ENCODE measurements around the gene HM13. TPM values are rescaled to one million over a fixed set of nuclear protein-coding genes. Genes with fewer than 3 reads are reported as not detected.

The HM13 gene
- total and polyA plus RNA-seq, 9 of the 15 experiments (the other 6 are each of a cell fraction or from before 2014, with no cell fraction given): 7.7 to 136 (median 74.5) TPM

- no peak for TF ChIP-seq ZNF79 (CRISPR knock-in tag; IDR thresholded peaks at IDR 0.05; ENCODE audit: low read depth)
- TF ChIP-seq ZBTB5 (IDR thresholded peaks at IDR 0.05): no peak
- TF ChIP-seq SUPT5H (IDR thresholded peaks at IDR 0.05): 0 out of 2 replicates have a peak, but pooled peaks have one; percentile 3
- TF ChIP-seq ATF6 (CRISPR knock-in tag; IDR thresholded peaks at IDR 0.05): no peak
- TF ChIP-seq ZNF24 (IDR thresholded peaks at IDR 0.05): no peak
- DNase-seq (ENCODE audit: extremely low read depth in 1 of 4, low spot score in 3 of 4) (no peak), FAIRE-seq (no peak), ATAC-seq (no peak)
- Histone ChIP-seq H4K20me1 (replicated peaks; ENCODE audit: control insufficient read depth, insufficient read depth, low read length) (0 out of 2 replicates have a peak, but pooled peaks cover 5% of the 10 kb centered on the region), H3K36me3 (ENCODE audit: control insufficient read depth, insufficient read depth, low read length) (peaks cover 92% of the 10 kb centered on the region), H3K9me3 (replicated peaks; ENCODE audit: control insufficient read depth, insufficient read depth, low read depth, low read length) (no peaks in the 10 kb centered on the region), H3K79me2 (ENCODE audit: control insufficient read depth, insufficient read depth, low read length) (no peaks in the 10 kb centered on the region; the same call in 2 of the 3 replicates), H3K4me1 (replicated peaks in 1 of 2; ENCODE audit: control insufficient read depth in 2 of 2, insufficient read depth in 2 of 2, low read length in 2 of 2) (peaks cover 25 to 31% of the 10 kb centered on the region in 2 experiments; a peak in 4 of 5 replicates), H3K4me2 (ENCODE audit: insufficient read depth, low read length) (no peak overlapping the region), H3K9me1 (ENCODE audit: control insufficient read depth, insufficient read depth, low read length) (peaks cover 3% of the 10 kb centered on the region), H3K4me3 (no peak overlapping the region), H3K9ac (ENCODE audit: insufficient read depth in 1 of 2, low read depth in 2 of 2, low read length in 2 of 2) (no peak overlapping the region; a peak in 1 of 4 replicates), H2AFZ (ENCODE audit: low read depth, low read length) (no peak overlapping the region), H3K27ac (ENCODE audit: extremely low read depth, low read depth, low read length) (no peak overlapping the region), H3K27me3 (ENCODE audit: control insufficient read depth in 2 of 2, insufficient read depth in 2 of 2, low read length in 2 of 2) (no peaks in the 10 kb centered on the region)
- intact Hi-C loops (cut with micrococcal nuclease) (loop anchor here (5.0 kb wide), 2 partner anchors 102 to 273 kb away; no protein-coding TSS in a partner anchor), in situ Hi-C loops (cut with MboI) (loop anchor here (5.0 kb wide), 1 partner anchor 48 kb away; no protein-coding TSS in a partner anchor)
- BruUV-seq (replicated peaks): no TSS peak
- ChIA-PET POLR2A (interaction anchor here (2.0 to 2.1 kb wide), 2 partner anchors 41 to 43 kb away, joined by 10 to 19 read pairs; partner anchors contain the start of gene ID1), CTCF (ENCODE audit: low intra/inter-chr PET ratio) (interaction anchor here (0.7 to 12.8 kb wide), 2 partner anchors 48 to 329 kb away, joined by 3 to 304 read pairs; no protein-coding TSS in a partner anchor)
- WGBS (ENCODE audit: insufficient coverage, low coverage, missing lambda C conversion rate): 93% methylated on average over 6 of the region's 6 CpGs
Measured at GRCh38 chr20:31564284-31564683, 50.0 kb downstream of the HM13 start.
